GM18511 (cell line): Measurements from ENCODE around the gene AK5.
"Not testable (repeated sequence)": the region's sequence is repeated elsewhere in the genome, so short reads cannot be mapped to it uniquely, and the experiment has no call there.

ENCODE experiments used
- ATAC-seq: cut with Tn5 transposase; IDR thresholded peaks from one replicate; pipeline ENCODE4 v1.9.1; 2021; ENCODE audit warnings: mild to moderate bottlenecking, moderate library complexity; ENCODE audit not compliant: unreplicated experiment

Gene AK5

GRCh38 chr1:77394166-77394565, 112.3 kb downstream of the AK5 start:
- ATAC-seq: no peak

- no peak for ATAC-seq
These were observed 113.2 kb downstream of the AK5 start for GRCh38 chr1:77395051-77395450.

- no peak for ATAC-seq
These were observed 116.3 kb downstream of the AK5 start for GRCh38 chr1:77398152-77398551.

- no peak for ATAC-seq
These were observed 117.6 kb downstream of the AK5 start for GRCh38 chr1:77399250-77400086.

GRCh38 chr1:77400781-77401180, 119.0 kb downstream of the AK5 start:
- no peak for ATAC-seq

- ATAC-seq: no peak
These were observed 119.6 kb downstream of the AK5 start for GRCh38 chr1:77401384-77401783.

- ATAC-seq: no peak
These were observed 123.4 kb downstream of the AK5 start for GRCh38 chr1:77405186-77405585.

- no peak for ATAC-seq
These were observed 124.8 kb downstream of the AK5 start for GRCh38 chr1:77406661-77407060.

GRCh38 chr1:77407738-77408375, 126.0 kb downstream of the AK5 start:
- ATAC-seq: no peak

- not testable (repeated sequence) for ATAC-seq
These were observed 127.1 kb downstream of the AK5 start for GRCh38 chr1:77408933-77409332.

- ATAC-seq: no peak
These were observed 130.4 kb downstream of the AK5 start for GRCh38 chr1:77412069-77412819.

- ATAC-seq: peak; percentile 50
These were observed 131.2 kb downstream of the AK5 start for GRCh38 chr1:77412820-77413530.

GRCh38 chr1:77413541-77414335, 131.9 kb downstream of the AK5 start:
- ATAC-seq: peak; percentile 92

- no peak for ATAC-seq
These were observed 133.8 kb downstream of the AK5 start for GRCh38 chr1:77415579-77415978.

- no peak for ATAC-seq
These were observed 135.1 kb downstream of the AK5 start for GRCh38 chr1:77416692-77417450.

- ATAC-seq: not testable (repeated sequence)
These were observed 136.2 kb downstream of the AK5 start for GRCh38 chr1:77418055-77418454.

GRCh38 chr1:77421504-77422233, 139.8 kb downstream of the AK5 start:
- peak; percentile 77 for ATAC-seq

- ATAC-seq: no peak
These were observed 142.4 kb downstream of the AK5 start for GRCh38 chr1:77424236-77424635.

GRCh38 chr1:77428068-77428467, 146.2 kb downstream of the AK5 start:
- no peak for ATAC-seq
